Body of pancreas (tissue), 4 donors: ENCODE data around the gene DHX8. TPM values are rescaled to one million over a fixed set of nuclear protein-coding genes. Genes with fewer than 3 reads are reported as not detected.

Experiments
- ATAC-seq: fragments of 150-250 bp; one replicate; pipeline ENCODE4 v1.9.1; 2016
- DNase-seq, 4 donors: peaks; one replicate each; pipeline ENCODE4 v3.0.0-alpha.2; 2019
- H3K27ac ChIP-seq, 4 donors: fragments of 200-600 bp; sonication (generic); 1 replicate in 3 of 4; 2 replicates in 1 of 4; pipeline versions ENCODE4 v1.5.1 to v1.6.1; 2016 to 2019; ENCODE audit warnings: mild to moderate bottlenecking in 1 of 4, mixed read lengths in 1 of 4, moderate library complexity in 1 of 4
- H3K27me3 ChIP-seq, 2 donors: fragments of 200-600 bp; sonication (generic); one replicate each; pipeline ENCODE4 v1.6.0; 2016; ENCODE audit warnings: mild to moderate bottlenecking in 1 of 2
- H3K36me3 ChIP-seq, 2 donors: fragments of 200-600 bp; sonication (generic); replicated peaks in 1 of 2; 2 replicates each; pipeline ENCODE4 v1.5.1; 2016; ENCODE audit warnings: low read depth in 2 of 2; ENCODE audit not compliant: insufficient read depth in 1 of 2
- H3K4me1 ChIP-seq: fragments of 200-600 bp; sonication (generic); one replicate; pipeline ENCODE4 v1.6.0; 2016
- H3K4me3 ChIP-seq, 2 donors: fragments of 200-600 bp; sonication (generic); 1 replicate in 1 of 2; 2 replicates in 1 of 2; pipeline ENCODE4 v1.5.1; 2016 to 2019
- H3K9me3 ChIP-seq, 3 donors: fragments of 200-600 bp; sonication (generic); 1 replicate in 2 of 3; 2 replicates in 1 of 3; pipeline ENCODE4 v1.5.1; 2016
- POLR2A ChIP-seq, 3 donors: fragments of 450-650 bp; IDR thresholded peaks; one replicate each; pipeline ENCODE4 v1.6.1; 2016; ENCODE audit warnings: antibody characterized with exemption in 3 of 3, mild to moderate bottlenecking in 2 of 3
- WGBS, 2 donors: methylation state at CpG; one replicate each; pipeline ENCODE4 v1.1.5; 2017; 5-methylcytosine and 5-hydroxymethylcytosine counted together
- intact Hi-C: fragments of 100-400 bp; cut with DNase I; formaldehyde crosslinking; loops from one replicate; pipeline ENCODE4 v1.15.1; 2023
- total RNA-seq, 2 donors: library from RNA; depleted of rRNA; stranded (reverse); fragments of >200 nt; gene quantifications; one replicate each; pipeline ENCODE4 v1.1.0, GENCODE V29; 2016
- TF ChIP-seq, protein P1 (sequence below), 7 experiments: fragments of 450-650 bp in 4 of 7; fragments of 200-600 bp in 3 of 7; sonication (generic) in 3 of 7; IDR thresholded peaks; one replicate each; pipeline ENCODE4 v1.5.1; 2016 to 2019; ENCODE audit warnings: antibody characterized with exemption in 7 of 7

DHX8 gene
- total RNA-seq, 2 donors from 2014 or later = 12.2 to 19.4 TPM

DNA sequence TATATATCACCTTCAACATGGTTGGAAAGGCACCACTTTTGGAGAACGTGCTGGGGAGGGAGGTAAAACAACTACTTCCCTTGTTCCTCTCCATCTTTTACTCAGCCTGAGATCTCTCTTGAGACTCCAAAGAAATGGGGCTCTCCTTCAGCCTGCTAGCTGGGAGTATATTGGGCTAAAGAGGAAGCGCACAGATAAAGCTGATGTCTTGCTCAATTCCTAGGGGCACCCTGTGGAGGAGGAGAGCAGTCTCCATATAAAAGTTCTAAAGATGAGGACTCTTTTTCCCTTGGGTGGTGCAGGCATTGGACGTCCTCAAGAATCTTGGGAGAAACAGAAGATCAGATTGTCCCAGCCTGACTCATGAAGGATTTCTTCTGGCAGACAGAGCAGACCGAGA, 67.0 kb downstream of the DHX8 start:
- Histone ChIP-seq H3K4me3 (no peak overlapping the region), H3K27ac (no peak overlapping the region), H3K36me3 (no peaks in the 10 kb centered on the region), H3K9me3 (no peaks in the 10 kb centered on the region), H3K27me3 (no peaks in the 10 kb centered on the region), H3K4me1 (peaks cover 17% of the 10 kb centered on the region)
- ATAC-seq (no peak), DNase-seq (no peak)
- 79 to 82% methylated on average over 4 of the region's 4 CpGs for WGBS, 2 donors
- intact Hi-C loops = no loop called here
- TF ChIP-seq, protein P1, sequence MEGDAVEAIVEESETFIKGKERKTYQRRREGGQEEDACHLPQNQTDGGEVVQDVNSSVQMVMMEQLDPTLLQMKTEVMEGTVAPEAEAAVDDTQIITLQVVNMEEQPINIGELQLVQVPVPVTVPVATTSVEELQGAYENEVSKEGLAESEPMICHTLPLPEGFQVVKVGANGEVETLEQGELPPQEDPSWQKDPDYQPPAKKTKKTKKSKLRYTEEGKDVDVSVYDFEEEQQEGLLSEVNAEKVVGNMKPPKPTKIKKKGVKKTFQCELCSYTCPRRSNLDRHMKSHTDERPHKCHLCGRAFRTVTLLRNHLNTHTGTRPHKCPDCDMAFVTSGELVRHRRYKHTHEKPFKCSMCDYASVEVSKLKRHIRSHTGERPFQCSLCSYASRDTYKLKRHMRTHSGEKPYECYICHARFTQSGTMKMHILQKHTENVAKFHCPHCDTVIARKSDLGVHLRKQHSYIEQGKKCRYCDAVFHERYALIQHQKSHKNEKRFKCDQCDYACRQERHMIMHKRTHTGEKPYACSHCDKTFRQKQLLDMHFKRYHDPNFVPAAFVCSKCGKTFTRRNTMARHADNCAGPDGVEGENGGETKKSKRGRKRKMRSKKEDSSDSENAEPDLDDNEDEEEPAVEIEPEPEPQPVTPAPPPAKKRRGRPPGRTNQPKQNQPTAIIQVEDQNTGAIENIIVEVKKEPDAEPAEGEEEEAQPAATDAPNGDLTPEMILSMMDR (IDR thresholded peaks at IDR 0.05) = no peak

DNA sequence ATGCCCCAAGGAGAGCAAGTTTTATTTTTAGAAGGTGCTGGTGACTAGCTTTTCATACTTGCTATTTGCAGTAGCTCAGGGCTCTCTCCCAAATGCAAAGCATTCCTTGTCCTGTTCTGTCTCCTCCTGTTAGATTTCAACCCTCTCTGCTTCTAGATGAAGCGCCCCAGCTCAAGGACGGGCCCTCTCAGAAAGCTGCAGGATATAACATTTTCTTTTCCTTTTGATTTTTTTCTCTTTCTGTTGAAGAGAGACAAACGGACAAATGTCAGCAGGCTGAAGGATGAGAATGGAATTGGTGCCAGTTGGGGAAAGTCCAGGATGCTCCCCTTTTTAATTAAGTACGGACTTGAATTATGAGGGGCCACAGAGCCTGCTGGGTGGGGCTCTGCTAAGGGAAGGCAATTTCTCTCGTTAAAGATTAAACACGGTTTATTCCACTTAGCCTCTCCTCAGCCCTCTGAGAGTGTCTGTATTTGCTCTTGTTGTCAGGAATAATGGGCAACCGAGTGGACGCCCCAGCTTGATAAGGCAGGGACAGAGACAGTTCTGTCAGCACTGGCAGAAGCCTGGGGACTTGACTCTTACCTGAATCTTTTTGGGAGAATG, 68.6 kb downstream of the DHX8 start:
- 26 to 34% methylated on average over 8 of the region's 8 CpGs for WGBS, 2 donors
- Histone ChIP-seq H3K36me3 (no peaks in the 10 kb centered on the region), H3K4me1 (peaks cover 6% of the 10 kb centered on the region), H3K27ac (no peak overlapping the region), H3K4me3 (no peak overlapping the region), H3K9me3 (no peaks in the 10 kb centered on the region), H3K27me3 (no peaks in the 10 kb centered on the region)
- no peak for ATAC-seq
- DNase-seq = no peak
- TF ChIP-seq, protein P1 (IDR thresholded peaks at IDR 0.05) = no peak
- no peak for TF ChIP-seq POLR2A (IDR thresholded peaks at IDR 0.05)
- intact Hi-C loops = no loop called here

DNA sequence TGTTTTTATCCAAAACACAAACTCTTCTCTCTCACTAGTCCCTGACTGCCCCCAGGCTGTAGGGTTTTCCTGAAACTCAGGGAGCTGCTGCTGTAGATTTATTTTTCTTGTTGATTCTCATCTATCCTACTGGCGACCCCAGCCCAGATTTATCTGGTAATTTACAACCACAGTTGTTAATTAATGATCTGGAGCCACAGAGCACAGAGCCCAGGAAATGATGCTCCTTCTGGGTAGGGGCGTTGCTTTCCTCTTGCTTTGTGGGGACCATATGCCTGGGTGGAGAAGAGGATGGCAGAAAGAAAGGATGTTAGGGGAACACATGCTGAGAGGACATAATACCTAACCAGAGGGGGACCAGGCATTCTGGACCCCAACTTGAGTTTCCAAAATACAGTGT, 69.8 kb downstream of the DHX8 start:
- 27 to 31% methylated on average over 2 of the region's 2 CpGs for WGBS, 2 donors
- Histone ChIP-seq H3K4me3 (no peak overlapping the region), H3K27me3 (no peaks in the 10 kb centered on the region), H3K36me3 (no peaks in the 10 kb centered on the region), H3K4me1 (peaks cover 6% of the 10 kb centered on the region), H3K27ac (no peak overlapping the region), H3K9me3 (no peaks in the 10 kb centered on the region)
- ATAC-seq = no peak
- no peak for DNase-seq
- intact Hi-C loops = no loop called here
- no peak for TF ChIP-seq POLR2A (IDR thresholded peaks at IDR 0.05)
- TF ChIP-seq, protein P1 (IDR thresholded peaks at IDR 0.05) = no peak

DNA sequence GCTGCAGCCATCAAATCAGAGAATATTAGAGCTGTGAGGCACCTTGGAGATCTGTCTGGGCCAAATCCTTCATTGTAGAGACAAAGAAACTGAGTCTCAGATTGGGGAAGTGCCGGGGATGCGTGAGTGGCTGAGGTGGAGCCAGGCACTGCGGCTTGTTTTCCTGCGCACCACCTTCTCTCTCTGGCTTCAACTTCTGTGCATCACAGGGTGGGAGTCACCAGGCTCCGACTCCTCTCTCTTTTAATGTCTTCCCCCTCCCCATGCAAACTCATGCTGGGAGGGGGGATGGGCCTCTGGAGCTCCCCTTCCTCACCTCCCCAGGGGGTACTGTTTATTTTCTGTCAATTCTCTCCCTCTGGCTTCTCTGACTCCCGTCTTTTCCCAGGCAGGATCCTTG, 71.1 kb downstream of the DHX8 start:
- ATAC-seq (no peak), DNase-seq (no peak)
- intact Hi-C loops = no loop called here
- peaks cover 6% of the 10 kb centered on the region for H3K4me1 ChIP-seq
- H3K4me3 ChIP-seq = no peak overlapping the region
- TF ChIP-seq POLR2A (IDR thresholded peaks at IDR 0.05) = no peak
- TF ChIP-seq, protein P1 (IDR thresholded peaks at IDR 0.05) = no peak
- H3K27ac ChIP-seq = no peak overlapping the region
- H3K27me3 ChIP-seq = no peaks in the 10 kb centered on the region
- H3K9me3 ChIP-seq = no peaks in the 10 kb centered on the region
- H3K36me3 ChIP-seq = no peaks in the 10 kb centered on the region
- 57 to 81% methylated on average over 6 of the region's 6 CpGs for WGBS, 2 donors

DNA sequence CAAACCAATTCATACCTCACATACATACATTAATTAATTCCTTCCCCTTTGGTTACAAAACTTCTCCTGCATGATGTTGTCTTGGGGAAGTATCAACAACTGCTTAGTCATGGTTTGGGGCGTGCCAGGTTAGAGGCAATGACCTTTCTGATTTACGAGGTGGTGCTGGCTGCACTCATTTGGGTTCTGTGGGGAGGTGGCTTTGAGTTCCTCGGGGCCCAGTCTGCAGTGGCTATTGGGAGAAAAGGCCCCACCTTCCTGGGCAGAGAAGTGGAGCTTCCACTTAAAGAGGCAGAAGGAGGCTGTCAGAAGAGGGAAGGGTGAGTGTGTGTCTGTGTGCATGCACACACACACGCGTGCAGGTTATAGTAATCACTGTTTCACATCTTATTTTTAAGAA, 72.5 kb downstream of the DHX8 start:
- ATAC-seq (no peak), DNase-seq (no peak)
- no peak overlapping the region for H3K27ac ChIP-seq
- no peaks in the 10 kb centered on the region for H3K9me3 ChIP-seq
- peaks cover 6% of the 10 kb centered on the region for H3K4me1 ChIP-seq
- intact Hi-C loops = no loop called here
- H3K36me3 ChIP-seq = no peaks in the 10 kb centered on the region
- no peaks in the 10 kb centered on the region for H3K27me3 ChIP-seq
- WGBS, 2 donors = 39 to 65% methylated on average over 5 of the region's 5 CpGs
- no peak for TF ChIP-seq POLR2A (IDR thresholded peaks at IDR 0.05)
- TF ChIP-seq, protein P1 (IDR thresholded peaks at IDR 0.05) = no peak
- H3K4me3 ChIP-seq = no peak overlapping the region
